Caco-2 (cell line): ENCODE results near the gene DRC7. TPM values are rescaled to one million over a fixed set of nuclear protein-coding genes. Genes with fewer than 3 reads are reported as not detected.

ENCODE experiments used
- BruUV-seq: library from RNA; stranded (reverse); fragments of 400-500 nt; replicated peaks from 2 replicates; lab custom pipeline; 2021; lab: Mats Ljungman, UMichigan
- CTCF ChIA-PET: fragments of 300-600 bp; sonication (Branson Sonifier 250); formaldehyde crosslinking; loops from one replicate; lab custom pipeline; 2022; ENCODE audit warnings: antibody characterized with exemption; lab: Charles Lee
- POLR2A ChIA-PET: fragments of 300-600 bp; sonication (Branson Sonifier 250); formaldehyde crosslinking; loops from one replicate; lab custom pipeline; 2022; ENCODE audit warnings: antibody characterized with exemption; lab: Charles Lee
- DNase-seq, 2 experiments: peaks; one replicate each; pipeline versions ENCODE4 v3.0.0 to v3.0.0-alpha.2; 2020 to 2022
- H3K27me3 ChIP-seq: replicated peaks from 2 replicates; pipeline ENCODE4 v1.6.0; 2011; ENCODE audit warnings: low read length; ENCODE audit not compliant: control insufficient read depth, insufficient read depth
- H3K36me3 ChIP-seq: 2 replicates; pipeline ENCODE4 v1.5.1; 2011; ENCODE audit warnings: low read length; ENCODE audit not compliant: control insufficient read depth, insufficient read depth
- H3K4me1 ChIP-seq: fragments of 250-450 bp; sonication (Bioruptor Pico); 2 replicates; pipeline ENCODE4 v1.5.1; 2020; ENCODE audit warnings: mild to moderate bottlenecking
- H3K4me3 ChIP-seq: 2 replicates; pipeline ENCODE4 v1.5.1; 2011; ENCODE audit warnings: low read depth, mild to moderate bottlenecking, control low read depth, low read length
- H3K9me3 ChIP-seq: fragments of 250-450 bp; sonication (Bioruptor Pico); 2 replicates; pipeline ENCODE4 v1.5.1; 2020; ENCODE audit warnings: mild to moderate bottlenecking, moderate library complexity
- H3K27ac Mint-ChIP-seq: one replicate; pipeline ENCODE4 v1.8.0; 2022; ENCODE audit warnings: mixed read lengths; ENCODE audit not compliant: unreplicated experiment
- H3K27me3 Mint-ChIP-seq: one replicate; pipeline ENCODE4 v1.8.0; 2022; ENCODE audit warnings: mixed read lengths; ENCODE audit not compliant: insufficient read depth, unreplicated experiment
- H3K36me3 Mint-ChIP-seq: one replicate; pipeline ENCODE4 v1.8.0; 2022; ENCODE audit warnings: mild to moderate bottlenecking, mixed read lengths; ENCODE audit not compliant: insufficient read depth, unreplicated experiment
- H3K4me1 Mint-ChIP-seq: one replicate; pipeline ENCODE4 v1.8.0; 2022; ENCODE audit warnings: low read depth, mixed read lengths; ENCODE audit not compliant: unreplicated experiment
- H3K4me3 Mint-ChIP-seq: one replicate; pipeline ENCODE4 v1.8.0; 2022; ENCODE audit warnings: mild to moderate bottlenecking, moderate library complexity, mixed read lengths; ENCODE audit not compliant: unreplicated experiment
- H3K9me3 Mint-ChIP-seq: one replicate; pipeline ENCODE4 v1.8.0; 2022; ENCODE audit warnings: mixed read lengths; ENCODE audit not compliant: unreplicated experiment
- CTCF ChIP-seq, 2 experiments: fragments of 200-600 bp in 1 of 2; IDR thresholded peaks; 1 replicate in 1 of 2; 2 replicates in 1 of 2; pipeline versions ENCODE4 v1.5.1 to v1.8.0; 2011 to 2022; ENCODE audit warnings: antibody characterized with exemption in 1 of 2, control low read depth in 1 of 2, inconsistent platforms in 1 of 2, low read depth in 1 of 2, low read length in 1 of 2, mild to moderate bottlenecking in 1 of 2, moderate library complexity in 1 of 2; ENCODE audit not compliant: insufficient read depth in 1 of 2, severe bottlenecking in 1 of 2, unreplicated experiment in 1 of 2
- intact Hi-C: fragments of 100-400 bp; cut with micrococcal nuclease; formaldehyde crosslinking; loops from one replicate; pipeline ENCODE4 v1.10.0; 2022; ENCODE audit not compliant: unreplicated experiment
- total RNA-seq: library from RNA; stranded (reverse); gene quantifications from 2 replicates; pipeline ENCODE4 v1.2.3, GENCODE V29; 2022

The DRC7 gene
- total RNA-seq, 1 experiment from 2014 or later: 1.1 TPM

DNA sequence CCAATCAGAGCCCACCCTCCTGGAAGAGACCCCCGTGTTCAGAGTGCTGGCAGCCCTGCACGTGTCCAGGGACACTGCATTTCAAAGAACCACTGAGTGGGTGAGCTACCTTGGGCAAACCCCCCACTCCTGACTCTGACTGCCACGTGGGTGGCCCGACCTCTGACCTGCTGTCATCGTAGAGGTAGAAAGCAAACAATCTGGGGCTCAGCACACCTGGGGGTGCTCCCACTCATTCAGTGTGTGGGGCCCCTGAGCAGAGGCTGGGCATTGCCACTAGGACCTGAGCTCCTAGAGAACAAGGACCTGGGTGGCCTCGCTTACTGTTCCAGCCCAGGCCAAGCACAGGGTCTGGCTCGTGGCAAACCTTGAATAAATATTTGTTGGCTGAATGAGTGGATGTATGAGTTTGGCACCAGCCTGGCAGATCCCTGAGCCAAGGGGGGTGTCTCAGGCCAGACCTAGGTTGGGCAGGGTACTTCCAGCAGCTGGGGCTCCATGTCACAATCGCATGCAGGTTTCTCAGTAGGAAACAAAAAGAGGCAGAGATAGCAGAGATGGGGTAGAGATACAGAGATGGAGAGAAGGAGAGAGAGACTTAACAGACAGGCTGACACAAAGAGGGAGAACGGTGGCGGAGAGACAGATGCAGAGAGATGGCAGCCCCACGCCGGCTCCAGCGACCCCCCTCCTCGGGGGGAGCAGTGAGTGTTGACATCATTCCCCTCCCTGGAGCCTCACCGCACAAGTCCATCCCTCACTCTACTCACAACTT, 5.4 kb upstream of the DRC7 start:
- ChIA-PET CTCF (interaction anchor here (0.6 kb wide), 1 partner anchor 98 kb away, joined by 3 read pairs; no protein-coding TSS in a partner anchor), POLR2A (no interaction called here)
- no peaks in the 10 kb centered on the region for H3K27me3 Mint-ChIP-seq
- no peaks in the 10 kb centered on the region for H3K36me3 Mint-ChIP-seq
- TF ChIP-seq CTCF (IDR thresholded peaks at IDR 0.05; ENCODE audit: insufficient read depth in 1 of 2, low read depth in 1 of 2, low read length in 1 of 2, severe bottlenecking in 1 of 2, unreplicated experiment in 1 of 2): no peak
- no peaks in the 10 kb centered on the region for H3K27me3 ChIP-seq
- no peaks in the 10 kb centered on the region for H3K36me3 ChIP-seq
- H3K4me1 ChIP-seq: peaks cover 2% of the 10 kb centered on the region
- no TSS peak for BruUV-seq
- no peak overlapping the region for H3K4me3 ChIP-seq
- intact Hi-C loops: no loop called here
- no peak overlapping the region for H3K27ac Mint-ChIP-seq
- no peaks in the 10 kb centered on the region; the same call in 1 of the 2 replicates for H3K9me3 ChIP-seq
- no peak overlapping the region for H3K4me3 Mint-ChIP-seq
- peaks cover 19% of the 10 kb centered on the region for H3K4me1 Mint-ChIP-seq
- DNase-seq: peak in 1 of 2 experiments; percentile 22
- no peaks in the 10 kb centered on the region for H3K9me3 Mint-ChIP-seq

- CTCF ChIA-PET: interaction anchor here (0.6 kb wide), 1 partner anchor 99 kb away, joined by 3 read pairs; no protein-coding TSS in a partner anchor
- H3K4me1 ChIP-seq: peaks cover 5% of the 10 kb centered on the region
- POLR2A ChIA-PET: interaction anchor here (1.2 kb wide), 1 partner anchor 14 kb away, joined by 3 read pairs; no protein-coding TSS in a partner anchor
- no peak overlapping the region for H3K4me3 ChIP-seq
- Mint-ChIP-seq H3K9me3 (no peaks in the 10 kb centered on the region), H3K4me3 (no peak overlapping the region), H3K4me1 (peaks cover 19% of the 10 kb centered on the region), H3K36me3 (no peaks in the 10 kb centered on the region), H3K27ac (no peak overlapping the region), H3K27me3 (no peaks in the 10 kb centered on the region)
- H3K9me3 ChIP-seq: no peaks in the 10 kb centered on the region; the same call in 1 of the 2 replicates
- H3K36me3 ChIP-seq: no peaks in the 10 kb centered on the region
- peak in 1 of 2 experiments; percentile 46 for DNase-seq
- intact Hi-C loops: no loop called here
- no peak for TF ChIP-seq CTCF (IDR thresholded peaks at IDR 0.05; ENCODE audit: insufficient read depth in 1 of 2, low read depth in 1 of 2, low read length in 1 of 2, severe bottlenecking in 1 of 2, unreplicated experiment in 1 of 2)
- no peaks in the 10 kb centered on the region for H3K27me3 ChIP-seq
- no TSS peak for BruUV-seq
These were observed 4.6 kb upstream of the DRC7 start for GRCh38 chr16:57689762-57690558.

- H3K27me3 Mint-ChIP-seq: no peaks in the 10 kb centered on the region
- no peaks in the 10 kb centered on the region for H3K9me3 Mint-ChIP-seq
- no peaks in the 10 kb centered on the region for H3K27me3 ChIP-seq
- no peak for TF ChIP-seq CTCF (IDR thresholded peaks at IDR 0.05; ENCODE audit: insufficient read depth in 1 of 2, low read depth in 1 of 2, low read length in 1 of 2, severe bottlenecking in 1 of 2, unreplicated experiment in 1 of 2)
- no peaks in the 10 kb centered on the region; the same call in 1 of the 2 replicates for H3K9me3 ChIP-seq
- H3K4me1 ChIP-seq: peaks cover 5% of the 10 kb centered on the region
- intact Hi-C loops: no loop called here
- H3K27ac Mint-ChIP-seq: no peak overlapping the region
- DNase-seq: peak in 1 of 2 experiments; percentile 6
- ChIA-PET CTCF (no interaction called here), POLR2A (interaction anchor here (1.2 kb wide), 1 partner anchor 13 kb away, joined by 3 read pairs; no protein-coding TSS in a partner anchor)
- peaks cover 19% of the 10 kb centered on the region for H3K4me1 Mint-ChIP-seq
- H3K36me3 ChIP-seq: no peaks in the 10 kb centered on the region
- no peak overlapping the region for H3K4me3 ChIP-seq
- H3K36me3 Mint-ChIP-seq: no peaks in the 10 kb centered on the region
- H3K4me3 Mint-ChIP-seq: no peak overlapping the region
- BruUV-seq: no TSS peak
These were observed 3.7 kb upstream of the DRC7 start for GRCh38 chr16:57690782-57691471.
